GM18870 (cell line): ENCODE data around the gene ZNF536.
"Not testable (repeated sequence)": the region's sequence is repeated elsewhere in the genome, so short reads cannot be mapped to it uniquely, and the experiment has no call there.

ENCODE experiments used
- ATAC-seq: cut with Tn5 transposase; IDR thresholded peaks from one replicate; pipeline ENCODE4 v1.9.1; 2021; ENCODE audit warnings: moderate library complexity; ENCODE audit not compliant: unreplicated experiment

The ZNF536 gene

GRCh38 chr19:30471441-30471840 lies 99.3 kb downstream of the ZNF536 start:
- ATAC-seq, result no peak

- no peak for ATAC-seq
Observed at GRCh38 chr19:30473334-30473867, 101.2 kb downstream of the ZNF536 start.

- no peak for ATAC-seq
Observed at GRCh38 chr19:30476997-30477396, 104.8 kb downstream of the ZNF536 start.

- no peak for ATAC-seq
Observed at GRCh38 chr19:30479231-30479630, 107.0 kb downstream of the ZNF536 start.

GRCh38 chr19:30480097-30480496 lies 107.9 kb downstream of the ZNF536 start:
- no peak for ATAC-seq

GRCh38 chr19:30481063-30481462 lies 108.9 kb downstream of the ZNF536 start:
- no peak for ATAC-seq

- no peak for ATAC-seq
Observed at GRCh38 chr19:30481823-30482222, 109.6 kb downstream of the ZNF536 start.

- ATAC-seq, result no peak
Observed at GRCh38 chr19:30482956-30483355, 110.8 kb downstream of the ZNF536 start.

- not testable (repeated sequence) for ATAC-seq
Observed at GRCh38 chr19:30486250-30486649, 114.1 kb downstream of the ZNF536 start.

- no peak for ATAC-seq
Observed at GRCh38 chr19:30487178-30487577, 115.0 kb downstream of the ZNF536 start.

GRCh38 chr19:30488191-30488590 lies 116.0 kb downstream of the ZNF536 start:
- no peak for ATAC-seq

- no peak for ATAC-seq
Observed at GRCh38 chr19:30490760-30491159, 118.6 kb downstream of the ZNF536 start.

GRCh38 chr19:30492586-30493270 lies 120.5 kb downstream of the ZNF536 start:
- no peak for ATAC-seq

GRCh38 chr19:30497034-30497433 lies 124.8 kb downstream of the ZNF536 start:
- ATAC-seq, result no peak

- ATAC-seq, result not testable (repeated sequence)
Observed at GRCh38 chr19:30498085-30498484, 125.9 kb downstream of the ZNF536 start.

- ATAC-seq, result no peak
Observed at GRCh38 chr19:30498707-30499106, 126.5 kb downstream of the ZNF536 start.

GRCh38 chr19:30504272-30504671 lies 132.1 kb downstream of the ZNF536 start:
- no peak for ATAC-seq

- ATAC-seq, result no peak
Observed at GRCh38 chr19:30512176-30513081, 140.2 kb downstream of the ZNF536 start.

- no peak for ATAC-seq
Observed at GRCh38 chr19:30513082-30513411, 140.9 kb downstream of the ZNF536 start.

- ATAC-seq, result no peak
Observed at GRCh38 chr19:30516111-30516510, 143.9 kb downstream of the ZNF536 start.

- ATAC-seq, result no peak
Observed at GRCh38 chr19:30516531-30516930, 144.3 kb downstream of the ZNF536 start.
